HepG2 (cell line): ENCODE results near the gene GUCA2B. TPM values are rescaled to one million over a fixed set of nuclear protein-coding genes. Genes with fewer than 3 reads are reported as not detected.
A peak's percentile ranks its signal among the peaks of the same experiment; 100 is the strongest.

ENCODE experiments used
- ARNT2 ChIP-seq: sonication (generic); formaldehyde crosslinking; IDR thresholded peaks from 2 replicates; pipeline ENCODE4 v1.8.0; 2022; ENCODE audit warnings: mild to moderate bottlenecking, low read depth, missing genetic modification reagents, moderate library complexity
- CENPBD1 ChIP-seq: sonication (generic); formaldehyde crosslinking; IDR thresholded peaks from 2 replicates; pipeline ENCODE4 v1.8.0; 2022; ENCODE audit warnings: missing genetic modification reagents, low read depth, mild to moderate bottlenecking, borderline replicate concordance
- CERS6 ChIP-seq: sonication (generic); formaldehyde crosslinking; IDR thresholded peaks from 2 replicates; pipeline ENCODE4 v1.5.0; 2020; ENCODE audit warnings: missing genetic modification reagents
- DMTF1 ChIP-seq: sonication (generic); formaldehyde crosslinking; IDR thresholded peaks from 2 replicates; pipeline ENCODE4 v1.4.0; 2020; ENCODE audit warnings: mild to moderate bottlenecking, missing genetic modification reagents
- DNMT1 ChIP-seq: sonication (generic); formaldehyde crosslinking; IDR thresholded peaks from 2 replicates; pipeline ENCODE4 v1.5.1; 2020; ENCODE audit warnings: mild to moderate bottlenecking, missing genetic modification reagents
- E2F2 ChIP-seq: sonication (generic); formaldehyde crosslinking; IDR thresholded peaks from 2 replicates; pipeline ENCODE4 v1.4.0; 2020; ENCODE audit warnings: missing genetic modification reagents, borderline replicate concordance
- HNF4G ChIP-seq, 2 experiments: sonication (generic) in 1 of 2; formaldehyde crosslinking in 1 of 2; IDR thresholded peaks; 2 replicates each; pipeline versions ENCODE4 v1.4.0 to v1.6.1; 2011 to 2020; ENCODE audit warnings: borderline replicate concordance in 2 of 2, low read depth in 2 of 2, mild to moderate bottlenecking in 2 of 2, low read length in 1 of 2, missing genetic modification reagents in 1 of 2, moderate library complexity in 1 of 2
- KLF9 ChIP-seq: IDR thresholded peaks from 2 replicates; pipeline ENCODE4 v1.6.1; 2016; ENCODE audit warnings: low read depth
- LCORL ChIP-seq, 2 experiments: fragments of 450-650 bp in 1 of 2; sonication (generic) in 1 of 2; formaldehyde crosslinking in 1 of 2; IDR thresholded peaks; 2 replicates each; pipeline versions ENCODE4 v1.5.0 to v1.6.1; 2017 to 2020; ENCODE audit warnings: antibody characterized with exemption in 1 of 2, missing genetic modification reagents in 1 of 2
- POGZ ChIP-seq: sonication (generic); formaldehyde crosslinking; IDR thresholded peaks from 2 replicates; pipeline ENCODE4 v1.4.0; 2020; ENCODE audit warnings: mild to moderate bottlenecking, missing genetic modification reagents
- RELA ChIP-seq: sonication (generic); formaldehyde crosslinking; IDR thresholded peaks from 2 replicates; pipeline ENCODE4 v1.4.0; 2020; ENCODE audit warnings: missing genetic modification reagents
- SETDB1 ChIP-seq: sonication (generic); formaldehyde crosslinking; IDR thresholded peaks from 2 replicates; pipeline ENCODE4 v1.5.1; 2020; ENCODE audit warnings: missing genetic modification reagents, mild to moderate bottlenecking, borderline replicate concordance
- SMC3 ChIP-seq: IDR thresholded peaks from 2 replicates; pipeline ENCODE4 v1.6.1; 2011; ENCODE audit warnings: low read length, improper control_type of control experiment
- STAG1 ChIP-seq: sonication (generic); formaldehyde crosslinking; IDR thresholded peaks from 2 replicates; pipeline ENCODE4 v1.4.0; 2020; ENCODE audit warnings: missing genetic modification reagents
- WIZ ChIP-seq: sonication (generic); formaldehyde crosslinking; IDR thresholded peaks from 2 replicates; pipeline ENCODE4 v1.5.1; 2020; ENCODE audit warnings: mild to moderate bottlenecking, missing genetic modification reagents
- ZBTB1 ChIP-seq: sonication (generic); formaldehyde crosslinking; IDR thresholded peaks from 2 replicates; pipeline ENCODE4 v1.4.0; 2020; ENCODE audit warnings: missing genetic modification reagents, borderline replicate concordance
- ZBTB20 ChIP-seq: sonication (generic); formaldehyde crosslinking; IDR thresholded peaks from 2 replicates; pipeline ENCODE4 v1.8.1; 2023; ENCODE audit warnings: missing genetic modification reagents, low read depth, mild to moderate bottlenecking, borderline replicate concordance
- ZNF264 ChIP-seq: sonication (generic); formaldehyde crosslinking; IDR thresholded peaks from 2 replicates; pipeline ENCODE4 v1.4.0; 2020; ENCODE audit warnings: missing genetic modification reagents
- ZNF468 ChIP-seq: sonication (generic); formaldehyde crosslinking; IDR thresholded peaks from 2 replicates; pipeline ENCODE4 v1.8.0; 2022; ENCODE audit warnings: mild to moderate bottlenecking, moderate library complexity, missing genetic modification reagents
- ZNF576 ChIP-seq: sonication (generic); formaldehyde crosslinking; IDR thresholded peaks from 2 replicates; pipeline ENCODE4 v1.4.0; 2020; ENCODE audit warnings: mild to moderate bottlenecking, missing genetic modification reagents
- ZNF883 ChIP-seq: sonication (generic); formaldehyde crosslinking; IDR thresholded peaks from 2 replicates; pipeline ENCODE4 v1.5.1; 2020; ENCODE audit warnings: mild to moderate bottlenecking, missing genetic modification reagents; ENCODE audit errors: not compliant biosample characterization
- polyA plus RNA-seq, 8 experiments: library from polyadenylated mRNA; depleted of rRNA in 3 of 8; stranded (reverse) in 7 of 8; unstranded in 1 of 8; fragments of >200 nt; fragmentation: Illumina TruSeq in 4 of 8; extraction: Trizol in 4 of 8; gene quantifications; 2 replicates each; pipeline versions ENCODE4 v1.2.1 to v1.2.3, GENCODE V29; 2011 to 2016; ENCODE audit warnings: low read depth in 4 of 8, missing spikeins in 1 of 8, mixed read lengths in 1 of 8; ENCODE audit not compliant: insufficient read depth in 1 of 8
- total RNA-seq, 5 experiments: library from RNA; depleted of rRNA; stranded (reverse); fragments of >200 nt; fragmentation: Illumina TruSeq; extraction: Trizol; gene quantifications; 2 replicates each; pipeline ENCODE4 v1.2.3, GENCODE V29; 2016; ENCODE audit warnings: low read depth in 1 of 5

The GUCA2B gene
- total and polyA plus RNA-seq, 2 of the 13 experiments (the other 11 are each of a cell fraction or from before 2014, with no cell fraction given) = not detected

- no peak for TF ChIP-seq HNF4G (IDR thresholded peaks at IDR 0.05; ENCODE audit: borderline replicate concordance, low read depth, low read length)
- TF ChIP-seq HNF4G (CRISPR knock-in tag; IDR thresholded peaks at IDR 0.05; ENCODE audit: borderline replicate concordance, low read depth) = no peak
- no peak for TF ChIP-seq ZNF264
- no peak for TF ChIP-seq ZNF468 (CRISPR knock-in tag)
- TF ChIP-seq CERS6 = no peak
- TF ChIP-seq SETDB1 = no peak
- TF ChIP-seq E2F2 (CRISPR knock-in tag) = no peak
- no peak for TF ChIP-seq ARNT2 (CRISPR knock-in tag)
- TF ChIP-seq ZBTB20 (CRISPR knock-in tag) = no peak
- TF ChIP-seq DMTF1 (CRISPR knock-in tag) = no peak
- no peak for TF ChIP-seq WIZ (CRISPR knock-in tag)
- no peak for TF ChIP-seq DNMT1 (CRISPR knock-in tag)
- TF ChIP-seq ZNF883 = no peak
- no peak for TF ChIP-seq LCORL (IDR thresholded peaks at IDR 0.05)
- TF ChIP-seq LCORL (CRISPR knock-in tag; IDR thresholded peaks at IDR 0.05) = no peak
- TF ChIP-seq CENPBD1 (CRISPR knock-in tag) = no peak
- TF ChIP-seq ZBTB1 (CRISPR knock-in tag) = no peak
- peak; percentile 29; the same call in 1 of the 2 replicates for TF ChIP-seq SMC3
- no peak for TF ChIP-seq POGZ (CRISPR knock-in tag)
- TF ChIP-seq RELA (CRISPR knock-in tag) = no peak
- peak; percentile 73 for TF ChIP-seq STAG1 (CRISPR knock-in tag)
- TF ChIP-seq ZNF576 = no peak
- no peak for TF ChIP-seq KLF9
These were observed 23.8 kb downstream of the GUCA2B start (continued) for GRCh38 chr1:42176902-42177519.
